CD14-positive monocyte (primary cell): ENCODE measurements around the gene NPAS3. TPM values are rescaled to one million over a fixed set of nuclear protein-coding genes. Genes with fewer than 3 reads are reported as not detected.

Source experiments
- DNase-seq, 3 donors: peaks; one replicate each; pipeline ENCODE4 v3.0.0-alpha.2; 2011 to 2022
- H2AFZ ChIP-seq: 2 replicates; pipeline ENCODE4 v1.6.0; 2012; ENCODE audit warnings: mild to moderate bottlenecking, low read depth, low read length, inconsistent platforms; ENCODE audit not compliant: insufficient read depth, poor library complexity, severe bottlenecking
- H3K27ac ChIP-seq, 2 donors: 1 replicate in 1 of 2; 2 replicates in 1 of 2; pipeline ENCODE4 v1.5.1; 2012 to 2013; ENCODE audit warnings: low read length in 2 of 2, control low read depth in 1 of 2, inconsistent platforms in 1 of 2, low read depth in 1 of 2, mild to moderate bottlenecking in 1 of 2
- H3K27me3 ChIP-seq, 2 donors: one replicate each; pipeline versions ENCODE4 v1.6.0 to v1.6.1; 2011 to 2013; ENCODE audit warnings: low read length in 2 of 2; ENCODE audit not compliant: control insufficient read depth in 2 of 2, insufficient read depth in 2 of 2
- H3K36me3 ChIP-seq, 2 donors: replicated peaks in 1 of 2; 1 replicate in 1 of 2; 2 replicates in 1 of 2; pipeline versions ENCODE4 v1.5.1 to v1.6.1; 2012 to 2013; ENCODE audit warnings: low read length in 2 of 2, control low read depth in 1 of 2, inconsistent platforms in 1 of 2, mild to moderate bottlenecking in 1 of 2; ENCODE audit not compliant: insufficient read depth in 2 of 2, control insufficient read depth in 1 of 2
- H3K4me1 ChIP-seq, 2 donors: 1 replicate in 1 of 2; 2 replicates in 1 of 2; pipeline versions ENCODE4 v1.5.1 to v1.6.1; 2012 to 2013; ENCODE audit warnings: low read length in 2 of 2, control low read depth in 1 of 2, inconsistent platforms in 1 of 2, mild to moderate bottlenecking in 1 of 2, moderate library complexity in 1 of 2; ENCODE audit not compliant: insufficient read depth in 2 of 2, control insufficient read depth in 1 of 2
- H3K4me2 ChIP-seq: replicated peaks from 2 replicates; pipeline ENCODE3; 2012; ENCODE audit warnings: low read length, moderate library complexity, mild to moderate bottlenecking; ENCODE audit not compliant: poor library complexity, severe bottlenecking; ENCODE audit errors: extremely low read depth
- H3K4me3 ChIP-seq, 3 experiments: fragments of 200-600 bp in 1 of 3; sonication (generic) in 1 of 3; replicated peaks in 1 of 3; 1 replicate in 2 of 3; 2 replicates in 1 of 3; pipeline ENCODE4 v1.5.1; 2011 to 2013; ENCODE audit warnings: low read length in 3 of 3, mild to moderate bottlenecking in 3 of 3, control low read depth in 2 of 3, low read depth in 2 of 3, inconsistent platforms in 1 of 3, moderate library complexity in 1 of 3
- H3K79me2 ChIP-seq: 2 replicates; pipeline ENCODE4 v1.6.0; 2012; ENCODE audit warnings: mild to moderate bottlenecking, control low read depth, inconsistent platforms, low read length, moderate library complexity; ENCODE audit not compliant: insufficient read depth
- H3K9ac ChIP-seq: 2 replicates; pipeline ENCODE4 v1.6.0; 2017; ENCODE audit warnings: low read length, mild to moderate bottlenecking; ENCODE audit not compliant: insufficient read depth, poor library complexity, severe bottlenecking
- H3K9me3 ChIP-seq, 2 donors: replicated peaks in 1 of 2; 1 replicate in 1 of 2; 2 replicates in 1 of 2; pipeline versions ENCODE4 v1.5.1 to v1.6.1; 2012 to 2013; ENCODE audit warnings: low read length in 2 of 2, control low read depth in 1 of 2; ENCODE audit not compliant: control insufficient read depth in 1 of 2, insufficient read depth in 1 of 2
- H4K20me1 ChIP-seq: 2 replicates; pipeline ENCODE4 v1.6.0; 2012; ENCODE audit warnings: mild to moderate bottlenecking, low read length, control low read depth, moderate library complexity; ENCODE audit not compliant: insufficient read depth
- H3K27ac Mint-ChIP-seq, 7 donors: one replicate each; pipeline ENCODE4 v1.8.0; 2020; ENCODE audit warnings: mild to moderate bottlenecking in 7 of 7, mixed read lengths in 7 of 7, moderate library complexity in 6 of 7, inconsistent platforms in 2 of 7
- H3K27me3 Mint-ChIP-seq, 3 donors: one replicate each; pipeline ENCODE4 v1.8.0; 2021 to 2022; ENCODE audit warnings: low read depth in 3 of 3, mild to moderate bottlenecking in 3 of 3, mixed read lengths in 3 of 3, moderate library complexity in 3 of 3, inconsistent platforms in 1 of 3
- H3K36me3 Mint-ChIP-seq, 2 donors: one replicate each; pipeline ENCODE4 v1.8.0; 2020; ENCODE audit warnings: mixed read lengths in 2 of 2, inconsistent platforms in 1 of 2, mild to moderate bottlenecking in 1 of 2
- H3K4me1 Mint-ChIP-seq: one replicate; pipeline ENCODE4 v1.8.0; 2020; ENCODE audit warnings: mild to moderate bottlenecking, mixed read lengths
- H3K4me3 Mint-ChIP-seq, 2 donors: one replicate each; pipeline ENCODE4 v1.8.0; 2020; ENCODE audit warnings: mild to moderate bottlenecking in 2 of 2, mixed read lengths in 2 of 2, moderate library complexity in 1 of 2
- H3K9me3 Mint-ChIP-seq, 7 donors: one replicate each; pipeline ENCODE4 v1.8.0; 2020 to 2022; ENCODE audit warnings: mixed read lengths in 7 of 7, mild to moderate bottlenecking in 6 of 7, moderate library complexity in 6 of 7, inconsistent platforms in 2 of 7
- WGBS: methylation state at CpG from one replicate; pipeline ENCODE4 v1.1.5; 2013; ENCODE audit warnings: missing lambda C conversion rate; ENCODE audit not compliant: insufficient coverage; 5-methylcytosine and 5-hydroxymethylcytosine counted together
- intact Hi-C, 2 donors: fragments of 100-400 bp; cut with micrococcal nuclease; formaldehyde crosslinking; loops; one replicate each; pipeline versions ENCODE4 v1.15.0 to v1.15.1; 2023
- polyA plus RNA-seq, 3 donors: library from polyadenylated mRNA; depleted of rRNA in 1 of 3; unstranded in 2 of 3; stranded (reverse) in 1 of 3; fragments of 300-500 nt in 2 of 3; fragments of >200 nt in 1 of 3; fragmentation: Illumina TruSeq in 2 of 3; gene quantifications; 1 replicate in 2 of 3; 2 replicates in 1 of 3; pipeline ENCODE4 v1.2.3, GENCODE V29; 2012 to 2021
- TF ChIP-seq, protein P1 (sequence below): fragments of 200-600 bp; IDR thresholded peaks from one replicate; pipeline ENCODE4 v1.8.0; 2022; ENCODE audit warnings: antibody characterized with exemption, mild to moderate bottlenecking

Gene NPAS3
- polyA plus RNA-seq, 3 donors: not detected

DNA sequence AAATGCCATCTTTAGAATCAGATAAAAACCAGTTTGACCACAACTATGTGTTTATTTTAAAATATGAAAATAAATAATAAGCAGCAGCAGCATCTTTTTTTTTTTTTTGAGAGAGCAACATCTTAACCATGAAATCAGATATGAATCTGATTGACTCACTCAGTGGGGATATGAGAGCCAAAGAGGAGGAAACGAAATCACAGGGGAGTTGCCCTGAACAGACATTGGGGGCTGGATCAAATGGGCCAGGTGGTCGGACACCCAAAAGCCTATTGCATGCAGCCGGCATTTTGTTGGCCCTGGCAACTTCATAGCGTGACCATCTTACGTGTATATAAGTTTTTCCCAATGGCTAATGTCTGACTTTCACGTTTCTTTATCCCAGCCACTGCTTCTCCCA is 321.1 kb downstream of the NPAS3 start:
- Mint-ChIP-seq H3K27me3 (peaks cover 2 to 4% (median 3%) of the 10 kb centered on the region in 3 donors), H3K4me3 (no peak overlapping the region), H3K27ac (no peak overlapping the region), H3K36me3 (no peaks in the 10 kb centered on the region), H3K9me3 (peaks cover 0 to 3% (median 0%) of the 10 kb centered on the region in 7 donors), H3K4me1 (no peaks in the 10 kb centered on the region)
- Histone ChIP-seq H3K4me1 (no peaks in the 10 kb centered on the region), H3K9ac (no peak overlapping the region), H2AFZ (no peak overlapping the region), H3K4me3 (no peak overlapping the region), H3K79me2 (no peaks in the 10 kb centered on the region), H4K20me1 (no peaks in the 10 kb centered on the region), H3K9me3 (no peaks in the 10 kb centered on the region), H3K27ac (no peak overlapping the region), H3K36me3 (no peaks in the 10 kb centered on the region), H3K27me3 (no peaks in the 10 kb centered on the region), H3K4me2 (no peak overlapping the region)
- no peak for DNase-seq
- TF ChIP-seq, protein P1, sequence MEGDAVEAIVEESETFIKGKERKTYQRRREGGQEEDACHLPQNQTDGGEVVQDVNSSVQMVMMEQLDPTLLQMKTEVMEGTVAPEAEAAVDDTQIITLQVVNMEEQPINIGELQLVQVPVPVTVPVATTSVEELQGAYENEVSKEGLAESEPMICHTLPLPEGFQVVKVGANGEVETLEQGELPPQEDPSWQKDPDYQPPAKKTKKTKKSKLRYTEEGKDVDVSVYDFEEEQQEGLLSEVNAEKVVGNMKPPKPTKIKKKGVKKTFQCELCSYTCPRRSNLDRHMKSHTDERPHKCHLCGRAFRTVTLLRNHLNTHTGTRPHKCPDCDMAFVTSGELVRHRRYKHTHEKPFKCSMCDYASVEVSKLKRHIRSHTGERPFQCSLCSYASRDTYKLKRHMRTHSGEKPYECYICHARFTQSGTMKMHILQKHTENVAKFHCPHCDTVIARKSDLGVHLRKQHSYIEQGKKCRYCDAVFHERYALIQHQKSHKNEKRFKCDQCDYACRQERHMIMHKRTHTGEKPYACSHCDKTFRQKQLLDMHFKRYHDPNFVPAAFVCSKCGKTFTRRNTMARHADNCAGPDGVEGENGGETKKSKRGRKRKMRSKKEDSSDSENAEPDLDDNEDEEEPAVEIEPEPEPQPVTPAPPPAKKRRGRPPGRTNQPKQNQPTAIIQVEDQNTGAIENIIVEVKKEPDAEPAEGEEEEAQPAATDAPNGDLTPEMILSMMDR: no peak
- WGBS: 48% methylated on average over 2 of the region's 6 CpGs
- intact Hi-C loops: no loop called here

DNA sequence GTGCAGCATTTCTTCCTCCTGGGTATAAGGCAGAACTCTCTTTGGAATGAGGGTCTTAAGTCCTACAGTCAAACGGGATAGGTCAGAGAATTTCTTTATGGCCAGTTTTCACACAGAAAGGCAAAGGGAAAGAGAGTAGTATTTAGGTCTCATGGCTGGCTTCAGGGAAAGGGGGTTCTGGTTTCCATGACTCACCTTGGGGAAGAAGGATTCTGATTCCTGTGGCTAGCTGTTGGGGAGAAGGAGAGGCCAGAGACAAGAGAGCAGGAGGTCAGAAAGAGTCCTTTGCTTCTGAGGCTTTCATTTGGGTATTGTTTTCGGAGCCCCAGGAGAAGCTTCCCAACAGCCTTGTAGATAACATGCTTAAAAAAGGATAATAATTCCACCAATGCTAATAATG is 332.5 kb downstream of the NPAS3 start:
- no peaks in the 10 kb centered on the region for H3K4me1 Mint-ChIP-seq
- H2AFZ ChIP-seq: no peak overlapping the region
- H3K79me2 ChIP-seq: no peaks in the 10 kb centered on the region
- no peak overlapping the region for H3K4me2 ChIP-seq
- no peak for DNase-seq
- H3K9ac ChIP-seq: no peak overlapping the region
- intact Hi-C loops: no loop called here
- H4K20me1 ChIP-seq: no peaks in the 10 kb centered on the region
- no peak overlapping the region for H3K4me3 Mint-ChIP-seq
- no peaks in the 10 kb centered on the region for H3K36me3 ChIP-seq
- no peaks in the 10 kb centered on the region for H3K27me3 ChIP-seq
- H3K4me3 ChIP-seq: no peak overlapping the region
- H3K36me3 Mint-ChIP-seq: no peaks in the 10 kb centered on the region
- TF ChIP-seq, protein P1: no peak
- WGBS: 100% methylated on average over 1 of the region's 2 CpGs
- peaks cover 0 to 8% (median 0%) of the 10 kb centered on the region in 7 donors for H3K9me3 Mint-ChIP-seq
- H3K4me1 ChIP-seq: no peaks in the 10 kb centered on the region
- H3K27ac Mint-ChIP-seq: no peak overlapping the region
- H3K9me3 ChIP-seq: no peaks in the 10 kb centered on the region
- H3K27me3 Mint-ChIP-seq: peaks cover 2 to 5% (median 5%) of the 10 kb centered on the region in 3 donors
- no peak overlapping the region for H3K27ac ChIP-seq
